PC-9 (cell line): Measurements from ENCODE around the gene TOX3. TPM values are rescaled to one million over a fixed set of nuclear protein-coding genes. Genes with fewer than 3 reads are reported as not detected.

Experiments used
- BruUV-seq: library from RNA; stranded (reverse); fragments of 400-500 nt; replicated peaks from 2 replicates; lab custom pipeline; 2021; lab: Mats Ljungman, UMichigan
- CTCF ChIA-PET: fragments of 300-600 bp; sonication (Branson Sonifier 250); formaldehyde crosslinking; loops from one replicate; lab custom pipeline; 2022; ENCODE audit warnings: antibody characterized with exemption; lab: Charles Lee
- POLR2A ChIA-PET: fragments of 300-600 bp; sonication (Branson Sonifier 250); formaldehyde crosslinking; loops from one replicate; lab custom pipeline; 2022; ENCODE audit warnings: antibody characterized with exemption; ENCODE audit not compliant: unreplicated experiment; lab: Charles Lee
- DNase-seq, 2 experiments: peaks; one replicate each; pipeline versions ENCODE4 v3.0.0 to v3.0.0-alpha.2; 2015 to 2022; ENCODE audit warnings: mixed read lengths in 1 of 2
- H2AFZ ChIP-seq: fragments of 200-600 bp; sonication (generic); 2 replicates; pipeline ENCODE4 v1.8.1; 2017; ENCODE audit warnings: antibody characterized with exemption
- H3F3A ChIP-seq: fragments of 200-600 bp; sonication (generic); 2 replicates; pipeline ENCODE4 v1.8.1; 2017; ENCODE audit warnings: antibody characterized with exemption, mild to moderate bottlenecking, low read depth; ENCODE audit not compliant: insufficient read depth
- H3K27ac ChIP-seq: fragments of 200-600 bp; sonication (generic); 2 replicates; pipeline ENCODE4 v1.6.1; 2016; ENCODE audit warnings: mixed run types
- H3K27me3 ChIP-seq: fragments of 200-600 bp; sonication (generic); 2 replicates; pipeline ENCODE4 v1.6.1; 2016; ENCODE audit warnings: low read depth, mixed run types; ENCODE audit not compliant: insufficient read depth
- H3K36me3 ChIP-seq: fragments of 200-600 bp; sonication (generic); 2 replicates; pipeline ENCODE4 v1.6.1; 2016; ENCODE audit warnings: low read depth, mixed run types
- H3K4me1 ChIP-seq: fragments of 200-600 bp; sonication (generic); replicated peaks from 2 replicates; pipeline ENCODE4 v1.6.1; 2016; ENCODE audit warnings: mixed run types; ENCODE audit not compliant: insufficient read depth
- H3K4me2 ChIP-seq: fragments of 200-600 bp; sonication (generic); 2 replicates; pipeline ENCODE4 v1.6.1; 2017; ENCODE audit warnings: mixed run types
- H3K4me3 ChIP-seq: fragments of 200-600 bp; sonication (generic); 2 replicates; pipeline ENCODE4 v1.6.1; 2016; ENCODE audit warnings: mixed run types
- H3K79me2 ChIP-seq: fragments of 200-600 bp; sonication (generic); 2 replicates; pipeline ENCODE4 v1.6.1; 2017; ENCODE audit warnings: low read depth, mixed run types
- H3K9me2 ChIP-seq: fragments of 200-600 bp; sonication (generic); 2 replicates; pipeline ENCODE4 v1.8.1; 2017; ENCODE audit warnings: mild to moderate bottlenecking; ENCODE audit not compliant: insufficient read depth
- H3K9me3 ChIP-seq: fragments of 200-600 bp; sonication (generic); 2 replicates; pipeline ENCODE4 v1.8.1; 2016; ENCODE audit warnings: low read depth; ENCODE audit not compliant: insufficient read depth
- H4K20me1 ChIP-seq: fragments of 200-600 bp; sonication (generic); 2 replicates; pipeline ENCODE4 v1.8.1; 2017; ENCODE audit not compliant: insufficient read depth
- EZH2 ChIP-seq: fragments of 200-600 bp; sonication (generic); IDR thresholded peaks from 2 replicates; pipeline ENCODE4 v1.8.0; 2017; ENCODE audit warnings: antibody characterized with exemption, low read depth
- intact Hi-C: fragments of 100-400 bp; cut with micrococcal nuclease; formaldehyde crosslinking; loops from one replicate; pipeline ENCODE4 v1.10.0; 2022; ENCODE audit not compliant: unreplicated experiment
- total RNA-seq: library from RNA; stranded (reverse); gene quantifications from 2 replicates; pipeline ENCODE4 v1.2.3, GENCODE V29; 2021
- TF ChIP-seq, protein P1 (sequence below): fragments of 200-600 bp; sonication (generic); conservative IDR thresholded peaks from 2 replicates; pipeline ENCODE4 v1.6.1; 2017; ENCODE audit warnings: mixed run types, antibody characterized with exemption, mild to moderate bottlenecking, moderate library complexity

TOX3 gene
- total RNA-seq, 1 experiment from 2014 or later: not detected

DNA sequence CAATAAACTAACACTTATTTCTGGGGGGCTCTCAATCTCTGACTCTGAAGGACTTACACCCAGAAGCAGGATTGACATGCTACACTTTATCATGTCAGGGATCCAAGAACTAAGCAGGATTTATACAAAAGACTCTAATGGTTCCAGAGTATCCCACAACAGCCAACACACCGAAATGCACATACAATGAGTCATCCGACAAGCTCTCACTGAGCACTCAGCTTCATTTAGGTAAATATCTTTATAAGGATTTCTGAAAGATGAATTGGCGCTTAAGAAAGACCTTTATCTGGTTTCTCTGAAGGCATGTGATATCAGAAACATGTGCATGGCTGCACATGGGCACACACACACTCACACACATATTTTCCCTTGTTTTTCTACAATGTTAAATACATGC lies 77.2 kb downstream of the TOX3 start:
- TF ChIP-seq EZH2: no peak
- TF ChIP-seq, protein P1, sequence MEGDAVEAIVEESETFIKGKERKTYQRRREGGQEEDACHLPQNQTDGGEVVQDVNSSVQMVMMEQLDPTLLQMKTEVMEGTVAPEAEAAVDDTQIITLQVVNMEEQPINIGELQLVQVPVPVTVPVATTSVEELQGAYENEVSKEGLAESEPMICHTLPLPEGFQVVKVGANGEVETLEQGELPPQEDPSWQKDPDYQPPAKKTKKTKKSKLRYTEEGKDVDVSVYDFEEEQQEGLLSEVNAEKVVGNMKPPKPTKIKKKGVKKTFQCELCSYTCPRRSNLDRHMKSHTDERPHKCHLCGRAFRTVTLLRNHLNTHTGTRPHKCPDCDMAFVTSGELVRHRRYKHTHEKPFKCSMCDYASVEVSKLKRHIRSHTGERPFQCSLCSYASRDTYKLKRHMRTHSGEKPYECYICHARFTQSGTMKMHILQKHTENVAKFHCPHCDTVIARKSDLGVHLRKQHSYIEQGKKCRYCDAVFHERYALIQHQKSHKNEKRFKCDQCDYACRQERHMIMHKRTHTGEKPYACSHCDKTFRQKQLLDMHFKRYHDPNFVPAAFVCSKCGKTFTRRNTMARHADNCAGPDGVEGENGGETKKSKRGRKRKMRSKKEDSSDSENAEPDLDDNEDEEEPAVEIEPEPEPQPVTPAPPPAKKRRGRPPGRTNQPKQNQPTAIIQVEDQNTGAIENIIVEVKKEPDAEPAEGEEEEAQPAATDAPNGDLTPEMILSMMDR: no peak
- no TSS peak for BruUV-seq
- ChIA-PET CTCF (no interaction called here), POLR2A (no interaction called here)
- no peak for DNase-seq
- Histone ChIP-seq H4K20me1 (no peaks in the 10 kb centered on the region), H3K27me3 (no peaks in the 10 kb centered on the region), H3K4me1 (no peaks in the 10 kb centered on the region), H2AFZ (no peak overlapping the region), H3K27ac (no peak overlapping the region), H3K4me3 (no peak overlapping the region), H3F3A (no peaks in the 10 kb centered on the region), H3K9me2 (no peaks in the 10 kb centered on the region), H3K4me2 (no peak overlapping the region), H3K79me2 (no peaks in the 10 kb centered on the region), H3K9me3 (no peaks in the 10 kb centered on the region), H3K36me3 (no peaks in the 10 kb centered on the region)
- intact Hi-C loops: no loop called here

DNA sequence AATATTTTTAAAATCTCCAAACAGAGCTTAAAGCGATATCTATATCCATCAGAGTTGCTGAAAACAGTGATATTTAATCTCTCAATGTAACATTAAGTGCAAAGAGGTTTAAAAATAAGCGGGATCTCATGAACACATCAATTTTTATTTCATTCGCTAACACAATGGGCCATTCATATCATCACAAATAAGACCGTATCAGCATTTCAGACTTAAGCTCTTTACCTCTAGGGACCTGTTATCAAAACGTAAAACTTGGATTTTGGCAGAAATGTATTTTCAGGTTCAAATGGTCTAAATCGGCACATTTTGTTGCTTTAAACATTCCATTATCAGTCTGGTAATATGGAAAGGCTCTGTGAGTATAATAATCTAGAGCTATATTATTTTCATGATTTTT lies 77.9 kb downstream of the TOX3 start:
- Histone ChIP-seq H3K79me2 (no peaks in the 10 kb centered on the region), H3K36me3 (no peaks in the 10 kb centered on the region), H3K9me2 (no peaks in the 10 kb centered on the region), H4K20me1 (no peaks in the 10 kb centered on the region), H3K4me1 (no peaks in the 10 kb centered on the region), H3K27me3 (no peaks in the 10 kb centered on the region), H2AFZ (no peak overlapping the region), H3K27ac (no peak overlapping the region), H3K4me2 (no peak overlapping the region), H3K9me3 (no peaks in the 10 kb centered on the region), H3K4me3 (no peak overlapping the region), H3F3A (no peaks in the 10 kb centered on the region)
- ChIA-PET POLR2A (no interaction called here), CTCF (no interaction called here)
- DNase-seq: no peak
- no TSS peak for BruUV-seq
- intact Hi-C loops: no loop called here
- TF ChIP-seq EZH2: no peak
- TF ChIP-seq, protein P1: no peak

DNA sequence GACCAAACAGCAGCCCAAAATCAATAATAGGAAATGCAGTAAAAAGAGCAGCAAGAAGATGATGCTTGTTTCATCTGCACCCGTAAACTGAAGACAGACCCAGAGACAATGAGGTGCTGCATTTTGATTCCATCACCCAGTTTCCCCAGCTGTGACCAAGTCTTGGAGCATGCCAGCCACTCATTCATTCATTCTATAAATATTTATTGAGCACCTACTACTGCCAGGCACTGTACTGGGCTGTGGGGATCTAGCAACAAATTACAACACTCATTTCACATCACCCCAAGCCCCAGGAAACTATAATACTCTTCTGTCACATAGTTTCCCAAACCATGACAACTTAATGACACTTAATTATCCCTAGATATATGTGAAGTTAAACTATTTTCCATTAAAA lies 79.2 kb downstream of the TOX3 start:
- intact Hi-C loops: no loop called here
- no peak for TF ChIP-seq EZH2
- TF ChIP-seq, protein P1: no peak

More for the DNA sequence above, 79.2 kb downstream of the TOX3 start:
- no peak overlapping the region for H3K27ac ChIP-seq
- H3K4me1 ChIP-seq: no peaks in the 10 kb centered on the region
- H2AFZ ChIP-seq: no peak overlapping the region
- no TSS peak for BruUV-seq
- H3K4me3 ChIP-seq: no peak overlapping the region
- ChIA-PET CTCF (no interaction called here), POLR2A (no interaction called here)
- H3K27me3 ChIP-seq: no peaks in the 10 kb centered on the region
- H3K36me3 ChIP-seq: no peaks in the 10 kb centered on the region
- H4K20me1 ChIP-seq: no peaks in the 10 kb centered on the region
- no peaks in the 10 kb centered on the region for H3K9me3 ChIP-seq
- no peak overlapping the region for H3K4me2 ChIP-seq
- H3K79me2 ChIP-seq: no peaks in the 10 kb centered on the region
- no peak for DNase-seq
- no peaks in the 10 kb centered on the region for H3K9me2 ChIP-seq
- no peaks in the 10 kb centered on the region for H3F3A ChIP-seq
